SK-N-SH (cell line): ENCODE measurements around the gene NSMCE4A. TPM values are rescaled to one million over a fixed set of nuclear protein-coding genes. Genes with fewer than 3 reads are reported as not detected.
"Not testable (repeated sequence)": the region's sequence is repeated elsewhere in the genome, so short reads cannot be mapped to it uniquely, and the experiment has no call there.

Experiments
- CTCF ChIA-PET: fragments of 300-600, 350-600 bp; formaldehyde crosslinking; extraction: SDS; loops from one replicate; lab custom pipeline; 2021; lab: Yijun Ruan, JAX
- POLR2A ChIA-PET: fragments of 350-600 bp; sonication (Branson Sonifier 250); formaldehyde crosslinking; extraction: SDS; loops from one replicate; lab custom pipeline; 2020; ENCODE audit warnings: antibody characterized with exemption, inconsistent platforms; lab: Yijun Ruan, JAX
- DNase-seq: peaks from one replicate; pipeline ENCODE4 v3.0.0; 2012
- H2AFZ ChIP-seq: fragments of 200-600 bp; sonication (generic); 2 replicates; pipeline ENCODE4 v1.8.1; 2016; ENCODE audit warnings: antibody characterized with exemption, mild to moderate bottlenecking, low read depth
- H3F3A ChIP-seq: fragments of 200-600 bp; sonication (generic); replicated peaks from 2 replicates; pipeline ENCODE3; 2016; ENCODE audit warnings: antibody characterized with exemption, mild to moderate bottlenecking; ENCODE audit not compliant: insufficient read depth
- H3K27ac ChIP-seq, 2 experiments: fragments of 200-500 bp in 1 of 2; fragments of 200-600 bp in 1 of 2; sonication (Bioruptor generic) in 1 of 2; sonication (generic), shearing (Covaris generic) in 1 of 2; 2 replicates each; pipeline versions ENCODE4 v1.5.1 to v1.6.1; 2014 to 2016; ENCODE audit warnings: low read depth in 2 of 2, inconsistent platforms in 1 of 2, low read length in 1 of 2, mild to moderate bottlenecking in 1 of 2, mixed read lengths in 1 of 2
- H3K27me3 ChIP-seq: fragments of 200-600 bp; sonication (generic), shearing (Covaris generic); 2 replicates; pipeline ENCODE4 v1.6.1; 2016; ENCODE audit warnings: mixed run types; ENCODE audit not compliant: insufficient read depth
- H3K36me3 ChIP-seq, 2 experiments: fragments of 200-500 bp in 1 of 2; fragments of 200-600 bp in 1 of 2; sonication (Bioruptor generic) in 1 of 2; sonication (generic) in 1 of 2; replicated peaks in 1 of 2; 2 replicates each; pipeline versions ENCODE3 to v1.5.1; 2014 to 2016; ENCODE audit warnings: low read length in 1 of 2, mild to moderate bottlenecking in 1 of 2; ENCODE audit not compliant: insufficient read depth in 2 of 2, control insufficient read depth in 1 of 2
- H3K4me1 ChIP-seq, 2 experiments: fragments of 200-500 bp in 1 of 2; fragments of 200-600 bp in 1 of 2; sonication (Bioruptor generic) in 1 of 2; sonication (generic), shearing (Covaris generic) in 1 of 2; 2 replicates each; pipeline versions ENCODE4 v1.5.1 to v1.6.1; 2014 to 2016; ENCODE audit warnings: low read depth in 1 of 2, low read length in 1 of 2, mixed run types in 1 of 2; ENCODE audit not compliant: insufficient read depth in 2 of 2, control insufficient read depth in 1 of 2
- H3K4me2 ChIP-seq: fragments of 200-600 bp; sonication (generic), shearing (Covaris generic); 2 replicates; pipeline ENCODE4 v1.6.1; 2017; ENCODE audit warnings: mixed run types
- H3K4me3 ChIP-seq, 2 experiments: fragments of 200-500 bp in 1 of 2; fragments of 200-600 bp in 1 of 2; sonication (Bioruptor generic) in 1 of 2; sonication (generic), shearing (Covaris generic) in 1 of 2; 2 replicates each; pipeline versions ENCODE4 v1.5.1 to v1.8.1; 2014 to 2016; ENCODE audit warnings: low read depth in 2 of 2, inconsistent platforms in 1 of 2, low read length in 1 of 2, mild to moderate bottlenecking in 1 of 2, mixed read lengths in 1 of 2, moderate library complexity in 1 of 2
- H3K79me2 ChIP-seq: fragments of 200-600 bp; sonication (generic); 2 replicates; pipeline ENCODE4 v1.8.1; 2017; ENCODE audit warnings: mild to moderate bottlenecking; ENCODE audit not compliant: insufficient read depth
- H3K9ac ChIP-seq: fragments of 200-600 bp; sonication (generic); 2 replicates; pipeline ENCODE4 v1.6.1; 2017; ENCODE audit warnings: mixed run types
- H3K9me2 ChIP-seq: fragments of 200-600 bp; sonication (generic); 2 replicates; pipeline ENCODE4 v1.6.1; 2017; ENCODE audit warnings: mixed run types
- H3K9me3 ChIP-seq: fragments of 200-600 bp; sonication (generic); 2 replicates; pipeline ENCODE4 v1.6.1; 2017; ENCODE audit warnings: mixed run types, mild to moderate bottlenecking, moderate library complexity
- H4K20me1 ChIP-seq: fragments of 200-600 bp; sonication (generic); 2 replicates; pipeline ENCODE4 v1.6.1; 2017; ENCODE audit warnings: mild to moderate bottlenecking, mixed run types; ENCODE audit not compliant: insufficient read depth
- ELF1 ChIP-seq: IDR thresholded peaks from 2 replicates; pipeline ENCODE4 v1.4.0; 2012
- EP300 ChIP-seq, 2 experiments: IDR thresholded peaks; 2 replicates each; pipeline versions ENCODE4 v1.4.0 to v1.6.1; 2012; ENCODE audit warnings: borderline replicate concordance in 1 of 2, low read depth in 1 of 2, low read length in 1 of 2
- EZH2phosphoT487 ChIP-seq: fragments of 200-600 bp; sonication (generic); IDR thresholded peaks from 2 replicates; pipeline ENCODE4 v1.6.1; 2017; ENCODE audit warnings: low read depth, mixed run types, mild to moderate bottlenecking, antibody characterized with exemption, moderate library complexity, borderline replicate concordance
- FOSL2 ChIP-seq: IDR thresholded peaks from 2 replicates; pipeline ENCODE4 v1.4.0; 2012; ENCODE audit warnings: low read depth, mild to moderate bottlenecking, moderate library complexity, borderline replicate concordance
- FOXJ3 ChIP-seq: sonication (generic); formaldehyde crosslinking; IDR thresholded peaks from 2 replicates; pipeline ENCODE4 v1.5.1; 2020; ENCODE audit warnings: mild to moderate bottlenecking, missing genetic modification reagents
- GATA2 ChIP-seq: sonication (generic); formaldehyde crosslinking; IDR thresholded peaks from 2 replicates; pipeline ENCODE4 v1.5.0; 2020; ENCODE audit warnings: mild to moderate bottlenecking, missing genetic modification reagents
- PBX3 ChIP-seq: IDR thresholded peaks from 2 replicates; pipeline ENCODE4; 2012
- POLR2AphosphoS5 ChIP-seq: IDR thresholded peaks from 2 replicates; pipeline ENCODE4 v1.6.1; 2012; ENCODE audit warnings: low read depth, low read length
- RXRA ChIP-seq: IDR thresholded peaks from 2 replicates; pipeline ENCODE4 v1.4.0; 2012; ENCODE audit warnings: low read depth, mild to moderate bottlenecking, borderline replicate concordance
- TCF12 ChIP-seq: IDR thresholded peaks from 2 replicates; pipeline ENCODE4 v1.4.0; 2012
- USF1 ChIP-seq: IDR thresholded peaks from 2 replicates; pipeline ENCODE4 v1.4.0; 2012; ENCODE audit warnings: low read depth, borderline replicate concordance
- whole genome bisulfite sequencing: methylation state at CpG from one replicate; pipeline ENCODE4 v1.1.6; 2017; ENCODE audit warnings: low lambda C conversion rate; 5-methylcytosine and 5-hydroxymethylcytosine counted together
- polyA plus RNA-seq, 3 experiments: library from polyadenylated mRNA; depleted of rRNA; stranded (reverse); fragments of >200 nt; gene quantifications; 2 replicates each; pipeline ENCODE4 v1.2.3, GENCODE V29; 2012

Gene NSMCE4A
- polyA plus RNA-seq, 1 of the 3 experiments (the other 2 are of a cell fraction), result 28.5 TPM

DNA sequence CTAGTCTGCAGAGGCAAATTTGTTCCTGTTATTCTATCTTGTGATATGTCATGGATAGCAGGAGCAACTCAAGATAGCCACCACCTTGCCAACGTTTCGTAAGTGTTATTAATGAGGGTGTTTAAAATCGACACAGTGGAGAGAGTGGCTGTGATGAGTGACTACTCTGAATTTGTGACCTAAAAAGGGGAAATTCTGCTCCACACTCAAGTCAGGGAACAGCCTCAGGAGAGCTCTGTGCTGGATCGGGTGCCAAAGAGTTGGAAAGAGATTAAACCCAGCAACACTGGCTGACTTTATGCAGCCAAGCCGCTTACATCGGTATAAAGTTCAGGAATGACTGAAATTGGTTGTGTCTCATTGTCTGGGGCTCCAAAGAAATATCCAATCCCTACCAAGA is 23.4 kb upstream of the NSMCE4A start:
- 58% methylated on average over 6 of the region's 6 CpGs for WGBS
- no peaks in the 10 kb centered on the region for H3K79me2 ChIP-seq
- no peaks in the 10 kb centered on the region for H3F3A ChIP-seq
- no peak for TF ChIP-seq FOSL2
- no peak for TF ChIP-seq EP300 (IDR thresholded peaks at IDR 0.05; ENCODE audit: borderline replicate concordance in 1 of 2, low read depth in 1 of 2, low read length in 1 of 2)
- no peak for TF ChIP-seq GATA2 (CRISPR knock-in tag)
- no peak for TF ChIP-seq EZH2phosphoT487
- no peak for TF ChIP-seq FOXJ3 (CRISPR knock-in tag)
- no peak for TF ChIP-seq PBX3
- H2AFZ ChIP-seq, result no peak overlapping the region
- CTCF ChIA-PET, result no interaction called here
- H3K4me2 ChIP-seq, result no peak overlapping the region
- DNase-seq, result no peak
- H3K36me3 ChIP-seq, result no peaks in the 10 kb centered on the region
- no peaks in the 10 kb centered on the region for H3K9me2 ChIP-seq
- no peaks in the 10 kb centered on the region for H3K27me3 ChIP-seq
- no peaks in the 10 kb centered on the region for H4K20me1 ChIP-seq
- POLR2A ChIA-PET, result no interaction called here
- H3K9ac ChIP-seq, result no peak overlapping the region
- no peak overlapping the region for H3K27ac ChIP-seq
- no peaks in the 10 kb centered on the region for H3K9me3 ChIP-seq
- H3K4me3 ChIP-seq, result no peak overlapping the region
- no peaks in the 10 kb centered on the region for H3K4me1 ChIP-seq

- Histone ChIP-seq H4K20me1 (no peaks in the 10 kb centered on the region), H3K27me3 (no peaks in the 10 kb centered on the region), H3F3A (no peaks in the 10 kb centered on the region), H3K9me3 (no peaks in the 10 kb centered on the region), H3K4me1 (no peaks in the 10 kb centered on the region), H3K79me2 (no peaks in the 10 kb centered on the region), H3K9ac (no peak overlapping the region), H2AFZ (no peak overlapping the region), H3K27ac (no peak overlapping the region), H3K9me2 (no peaks in the 10 kb centered on the region), H3K4me3 (no peak overlapping the region), H3K4me2 (no peak overlapping the region), H3K36me3 (no peaks in the 10 kb centered on the region)
- ChIA-PET CTCF (interaction anchor here (1.3 kb wide), 1 partner anchor 19 kb away, joined by 3 read pairs; no protein-coding TSS in a partner anchor), POLR2A (no interaction called here)
- 59% methylated on average over 5 of the region's 10 CpGs for WGBS
- DNase-seq, result no peak
- TF ChIP-seq USF1 (no peak), TCF12 (no peak), PBX3 (no peak), ELF1 (no peak), POLR2AphosphoS5 (no peak), RXRA (no peak)
These were observed 19.5 kb upstream of the NSMCE4A start for GRCh38 chr10:121994429-121994941.

- H3K36me3 ChIP-seq, DNase-seq, H3K4me1 ChIP-seq, H3K9me2 ChIP-seq, H3F3A ChIP-seq, POLR2A ChIA-PET, H3K9me3 ChIP-seq, H3K79me2 ChIP-seq, H4K20me1 ChIP-seq, H3K27me3 ChIP-seq, H3K27ac ChIP-seq, H3K9ac ChIP-seq, H3K4me3 ChIP-seq, H3K4me2 ChIP-seq, H2AFZ ChIP-seq, CTCF ChIA-PET: not testable (repeated sequence)
- WGBS, result 79% methylated on average over 4 of the region's 4 CpGs
These were observed 16.7 kb upstream of the NSMCE4A start for GRCh38 chr10:121991727-121992126.
